Calu3 (cell line): Measurements from ENCODE around the gene ZNF594. TPM values are rescaled to one million over a fixed set of nuclear protein-coding genes. Genes with fewer than 3 reads are reported as not detected.
"Not testable (repeated sequence)": the region's sequence is repeated elsewhere in the genome, so short reads cannot be mapped to it uniquely, and the experiment has no call there.

ENCODE experiments used
- BruUV-seq: library from RNA; stranded (reverse); fragments of 400-500 nt; replicated peaks from 2 replicates; lab custom pipeline; 2021; lab: Mats Ljungman, UMichigan
- CTCF ChIA-PET: fragments of 300-600 bp; sonication (Branson Sonifier 250); formaldehyde crosslinking; loops from one replicate; lab custom pipeline; 2022; ENCODE audit warnings: antibody characterized with exemption; lab: Charles Lee
- DNase-seq: peaks from one replicate; pipeline ENCODE4 v3.0.0; 2022
- H3K27ac Mint-ChIP-seq: one replicate; pipeline ENCODE4 v1.8.0; 2022; ENCODE audit warnings: mixed read lengths; ENCODE audit not compliant: unreplicated experiment
- H3K27me3 Mint-ChIP-seq: one replicate; pipeline ENCODE4 v1.8.0; 2022; ENCODE audit warnings: mixed read lengths; ENCODE audit not compliant: unreplicated experiment
- H3K36me3 Mint-ChIP-seq: one replicate; pipeline ENCODE4 v1.8.0; 2022; ENCODE audit warnings: mild to moderate bottlenecking, moderate library complexity, mixed read lengths; ENCODE audit not compliant: insufficient read depth, unreplicated experiment
- H3K4me1 Mint-ChIP-seq: one replicate; pipeline ENCODE4 v1.8.0; 2022; ENCODE audit warnings: mild to moderate bottlenecking, low read depth, mixed read lengths; ENCODE audit not compliant: unreplicated experiment
- H3K4me3 Mint-ChIP-seq: one replicate; pipeline ENCODE4 v1.8.0; 2022; ENCODE audit warnings: mild to moderate bottlenecking, low read depth, moderate library complexity, mixed read lengths; ENCODE audit not compliant: unreplicated experiment
- H3K9me3 Mint-ChIP-seq: one replicate; pipeline ENCODE4 v1.8.0; 2022; ENCODE audit warnings: low read depth, mixed read lengths; ENCODE audit not compliant: unreplicated experiment
- CTCF ChIP-seq: fragments of 200-600 bp; IDR thresholded peaks from one replicate; pipeline ENCODE4 v1.8.0; 2022; ENCODE audit warnings: antibody characterized with exemption; ENCODE audit not compliant: unreplicated experiment
- intact Hi-C: fragments of 100-400 bp; cut with micrococcal nuclease; formaldehyde crosslinking; loops from one replicate; pipeline ENCODE4 v1.10.0; 2022; ENCODE audit not compliant: unreplicated experiment
- total RNA-seq: library from RNA; stranded (reverse); gene quantifications from 2 replicates; pipeline ENCODE4 v1.2.3, GENCODE V29; 2022

The ZNF594 gene
- total RNA-seq, 1 experiment from 2014 or later, result 12.9 TPM

DNA sequence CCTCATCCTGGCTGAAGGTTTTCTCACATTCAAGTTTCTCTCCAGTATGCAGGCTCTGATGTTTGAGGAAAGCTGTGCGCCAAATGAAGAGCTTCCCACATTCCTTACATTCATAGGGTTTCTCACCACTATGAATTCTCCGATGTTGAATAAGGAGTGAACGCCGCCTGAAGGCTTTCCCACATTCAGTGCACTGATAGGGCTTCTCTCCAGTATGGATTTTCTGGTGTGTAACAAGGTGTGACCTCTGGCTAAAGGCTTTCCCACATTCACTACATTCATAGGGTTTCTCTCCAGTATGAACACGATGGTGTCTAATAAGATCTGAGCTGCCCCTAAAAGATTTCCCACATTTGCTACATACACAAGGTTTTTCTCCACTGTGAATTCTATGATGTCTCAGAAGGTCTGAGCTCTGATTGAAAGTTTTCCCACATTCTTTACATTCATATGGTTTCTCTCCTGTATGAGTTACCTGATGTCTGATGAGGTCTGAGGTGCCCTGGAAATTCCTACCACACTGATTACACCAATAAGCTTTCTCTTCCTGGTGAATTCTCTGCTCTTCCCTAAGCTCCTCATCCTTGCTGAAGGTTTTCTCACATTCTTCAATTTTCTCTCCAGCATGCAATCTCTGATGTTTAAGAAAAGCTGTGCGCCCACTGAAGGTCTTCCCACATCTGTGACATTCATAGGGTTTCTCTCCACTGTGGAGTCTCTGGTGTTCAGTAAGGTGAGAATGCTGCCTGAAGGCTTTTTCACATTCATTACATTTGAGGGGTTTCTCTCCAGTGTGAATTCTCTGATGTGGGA lies 8.9 kb downstream of the ZNF594 start:
- no peak overlapping the region for H3K27ac Mint-ChIP-seq
- intact Hi-C loops, result no loop called here
- H3K4me3 Mint-ChIP-seq, result no peak overlapping the region
- peaks cover 6% of the 10 kb centered on the region for H3K9me3 Mint-ChIP-seq
- no TSS peak for BruUV-seq
- no peaks in the 10 kb centered on the region for H3K27me3 Mint-ChIP-seq
- peaks cover 16% of the 10 kb centered on the region for H3K36me3 Mint-ChIP-seq
- CTCF ChIA-PET, result no interaction called here
- no peak for TF ChIP-seq CTCF
- no peak for DNase-seq
- no peaks in the 10 kb centered on the region for H3K4me1 Mint-ChIP-seq

DNA sequence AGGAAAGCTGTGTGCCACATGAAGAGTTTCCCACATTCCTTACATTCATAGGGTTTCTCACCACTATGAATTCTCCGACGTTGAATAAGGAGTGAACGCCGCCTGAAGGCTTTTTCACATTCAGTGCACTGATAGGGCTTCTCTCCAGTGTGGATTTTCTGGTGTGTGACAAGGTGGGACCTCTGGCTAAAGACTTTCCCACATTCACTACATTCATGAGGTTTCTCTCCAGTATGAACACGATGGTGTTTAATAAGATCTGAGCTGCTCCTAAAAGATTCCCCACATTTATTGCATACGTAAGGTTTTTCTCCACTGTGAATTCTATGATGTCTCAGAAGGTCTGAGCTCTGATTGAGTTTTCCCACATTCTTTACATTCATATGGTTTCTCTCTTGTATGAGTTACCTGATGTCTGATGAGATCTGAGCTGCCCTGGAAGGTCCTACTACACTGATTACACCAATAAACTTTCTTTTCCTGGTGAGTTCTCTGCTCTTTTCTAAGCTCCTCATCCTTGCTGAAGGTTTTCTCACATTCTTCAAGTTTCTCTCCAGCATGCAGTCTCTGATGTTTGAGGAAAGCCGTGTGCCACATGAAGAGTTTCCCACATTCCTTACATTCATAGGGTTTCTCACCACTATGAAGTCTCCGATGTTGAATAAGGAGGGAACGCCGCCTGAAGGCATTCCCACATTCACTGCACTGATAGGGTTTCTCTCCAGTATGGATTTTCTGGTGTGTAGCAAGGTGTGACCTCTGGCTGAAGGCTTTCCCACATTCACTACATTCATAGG lies 10.0 kb downstream of the ZNF594 start:
- no TSS peak for BruUV-seq
- DNase-seq, result no peak
- Mint-ChIP-seq H3K36me3 (peaks cover 11% of the 10 kb centered on the region), H3K4me1 (no peaks in the 10 kb centered on the region), H3K4me3 (no peak overlapping the region), H3K27me3 (no peaks in the 10 kb centered on the region), H3K27ac (no peak overlapping the region), H3K9me3 (peaks cover 3% of the 10 kb centered on the region)
- no peak for TF ChIP-seq CTCF
- CTCF ChIA-PET, result no interaction called here
- intact Hi-C loops, result no loop called here

DNA sequence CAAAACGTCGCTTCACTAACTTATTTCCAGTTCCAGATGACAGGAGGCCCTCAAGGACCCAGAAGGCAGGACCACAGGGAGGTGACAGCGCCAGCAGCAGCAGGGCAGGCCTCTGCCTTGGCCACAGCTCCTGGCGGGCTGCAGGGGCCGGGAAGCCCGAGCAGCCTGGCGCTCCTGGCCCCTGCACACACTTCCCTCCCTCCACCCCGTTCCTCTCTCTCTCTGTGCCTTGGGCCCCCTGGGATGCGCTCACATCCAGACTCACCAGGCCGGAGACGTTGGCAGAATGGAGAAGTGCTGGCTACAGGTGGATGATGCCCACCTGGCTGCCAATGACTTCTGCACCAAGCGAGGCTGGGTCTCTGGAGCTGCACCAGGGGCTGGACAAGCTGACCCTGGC lies 12.7 kb downstream of the ZNF594 start:
- CTCF ChIA-PET, result no interaction called here
- Mint-ChIP-seq H3K36me3 (peaks cover 17% of the 10 kb centered on the region), H3K4me1 (no peaks in the 10 kb centered on the region), H3K9me3 (peaks cover 7% of the 10 kb centered on the region), H3K4me3 (no peak overlapping the region), H3K27ac (no peak overlapping the region), H3K27me3 (no peaks in the 10 kb centered on the region)
- TF ChIP-seq CTCF, result no peak
- DNase-seq, result no peak
- intact Hi-C loops, result no loop called here
- no TSS peak for BruUV-seq

- H3K4me3 Mint-ChIP-seq, H3K9me3 Mint-ChIP-seq, DNase-seq, H3K27ac Mint-ChIP-seq, H3K36me3 Mint-ChIP-seq, CTCF ChIA-PET, H3K27me3 Mint-ChIP-seq, BruUV-seq, intact Hi-C loops, H3K4me1 Mint-ChIP-seq: not testable (repeated sequence)
Observed at GRCh38 chr17:5175027-5175426, 16.6 kb downstream of the ZNF594 start.

GRCh38 chr17:5165791-5166564 lies 25.7 kb downstream of the ZNF594 start:
- H3K9me3 Mint-ChIP-seq, DNase-seq, BruUV-seq: not testable (repeated sequence)

More at GRCh38 chr17:5165791-5166564, 25.7 kb downstream of the ZNF594 start:
- H3K36me3 Mint-ChIP-seq, H3K4me3 Mint-ChIP-seq, H3K27ac Mint-ChIP-seq, H3K4me1 Mint-ChIP-seq, H3K27me3 Mint-ChIP-seq, CTCF ChIA-PET, intact Hi-C loops: not testable (repeated sequence)
